NCI-H446 (cell line): Measurements from ENCODE around the gene RIGI.
"Not testable (repeated sequence)": the region's sequence is repeated elsewhere in the genome, so short reads cannot be mapped to it uniquely, and the experiment has no call there.

ENCODE experiments used
- DNase-seq, 2 experiments: peaks; one replicate each; lab custom pipeline; 2025; lab: John Stamatoyannopoulos, UW

Gene RIGI

GRCh38 chr9:32526041-32526706 lies at the start of gene RIGI:
RIGI (minus strand) TSS chr9:32526196; CDS start chr9:32526166, 30 bp downstream.
- no peak for DNase-seq

- DNase-seq, result no peak
Measured at GRCh38 chr9:32574858-32575257, 48.9 kb upstream of the RIGI start.

DNA sequence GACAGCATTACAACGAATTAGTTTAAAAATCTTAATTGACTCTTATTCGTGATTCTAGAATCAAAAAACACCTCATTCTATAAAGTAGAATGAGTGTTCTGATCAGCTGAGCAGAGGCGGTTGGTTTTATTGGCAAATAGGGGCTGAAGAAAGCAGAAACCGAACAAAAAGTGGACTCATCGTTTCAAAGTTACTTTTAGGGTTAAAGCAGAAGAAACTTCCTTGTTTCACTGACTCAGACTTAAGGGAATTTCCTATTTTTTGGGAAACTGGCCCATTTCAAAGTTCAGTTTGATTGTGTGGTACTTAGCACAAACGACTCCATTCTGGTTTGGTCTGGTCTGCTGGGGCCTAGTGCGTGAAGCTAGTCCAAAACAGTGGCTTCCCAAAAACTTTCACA lies 47.8 kb upstream of the RIGI start:
- no peak for DNase-seq

DNA sequence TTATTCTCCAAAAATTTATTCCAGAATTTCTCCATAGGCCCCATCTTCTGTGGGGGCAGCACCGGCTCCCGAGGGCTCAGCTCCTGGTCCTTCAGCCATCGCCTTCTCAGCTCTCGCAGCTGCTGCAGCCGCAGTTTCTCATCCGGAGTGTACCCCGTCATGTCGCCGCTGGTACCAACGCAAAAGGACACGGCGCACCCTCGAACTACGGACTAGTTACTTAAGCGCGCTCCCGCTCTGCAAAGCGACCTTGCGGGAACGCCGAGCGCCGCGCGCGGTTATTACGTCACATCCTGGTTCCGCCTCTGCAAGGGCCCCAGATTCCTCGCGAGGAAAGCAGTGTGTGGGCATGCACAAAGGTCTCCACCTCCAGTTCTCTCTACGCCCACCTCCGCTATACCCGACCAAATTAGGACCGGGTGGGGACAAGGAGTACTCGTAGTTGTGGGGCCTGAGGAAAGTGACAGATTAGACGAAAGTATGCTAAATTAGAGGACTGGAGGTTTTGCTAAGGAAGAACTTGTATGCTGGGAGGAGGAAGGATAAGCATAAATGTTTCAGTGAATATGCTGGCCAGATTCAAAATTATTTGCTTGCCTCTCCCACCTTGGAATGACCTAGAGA lies 47.0 kb upstream of the RIGI start, which contains the start of gene NDUFB6:
Gene NDUFB6, minus strand, starts transcription at position 260 of the 624 bp plus-strand sequence. Its CDS starts 99 bp downstream, at position 161.
- peak; percentile 83 to 95 for DNase-seq

GRCh38 chr9:32571969-32572899 lies 46.2 kb upstream of the RIGI start:
- DNase-seq, result peak; percentile 51 to 71

DNA sequence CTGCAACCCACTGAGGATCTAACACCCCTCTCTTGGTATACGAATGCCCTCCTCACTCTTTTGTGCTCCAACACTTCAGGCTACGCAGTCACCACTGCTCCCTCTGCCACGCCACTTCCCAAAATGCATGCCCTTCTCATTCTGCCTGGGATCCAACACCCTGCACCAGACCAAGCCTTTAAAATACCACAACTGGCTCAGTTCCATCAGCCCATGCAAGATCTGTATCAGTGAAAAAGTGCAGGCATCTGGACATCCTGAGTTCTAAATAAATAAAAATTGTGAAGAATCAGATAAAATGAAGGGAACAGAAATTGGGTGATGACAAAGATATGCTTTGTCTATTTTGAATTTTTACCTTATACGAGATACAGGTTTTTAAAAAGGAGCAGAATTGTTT lies 44.3 kb upstream of the RIGI start:
- no peak for DNase-seq

- no peak for DNase-seq
Measured at GRCh38 chr9:32566770-32567169, 40.8 kb upstream of the RIGI start.

- DNase-seq, result no peak
Measured at GRCh38 chr9:32565967-32566366, 40.0 kb upstream of the RIGI start.

DNA sequence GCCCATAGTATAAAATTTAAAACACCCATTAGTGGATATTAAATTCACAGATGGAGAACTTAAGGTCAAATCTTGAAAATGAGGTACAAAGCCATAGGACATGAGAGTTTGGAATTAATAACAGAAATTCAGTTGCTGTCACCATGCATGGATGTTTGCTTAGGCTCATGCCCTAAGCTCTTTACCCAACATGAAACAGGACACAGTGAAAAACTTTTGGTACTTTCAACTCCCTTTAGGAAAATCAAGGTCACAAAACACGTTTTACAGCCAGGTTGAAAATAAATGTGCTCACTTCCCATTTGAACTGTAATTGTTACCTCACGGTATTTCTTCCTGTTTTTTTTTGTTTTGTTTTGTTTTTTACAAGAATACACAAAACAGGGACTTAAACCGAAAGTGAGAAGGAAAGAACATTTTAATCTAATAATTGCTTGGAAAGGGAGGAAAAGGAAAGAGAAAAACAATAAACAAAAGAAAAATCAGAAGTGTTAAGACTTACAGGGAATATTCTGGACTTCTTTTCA lies 32.5 kb upstream of the RIGI start:
- DNase-seq, result no peak

GRCh38 chr9:32554591-32554990 lies 28.6 kb upstream of the RIGI start:
- DNase-seq, result no peak

GRCh38 chr9:32554107-32554506 lies 28.1 kb upstream of the RIGI start:
- peak in 1 of 2 experiments; percentile 13 for DNase-seq

DNA sequence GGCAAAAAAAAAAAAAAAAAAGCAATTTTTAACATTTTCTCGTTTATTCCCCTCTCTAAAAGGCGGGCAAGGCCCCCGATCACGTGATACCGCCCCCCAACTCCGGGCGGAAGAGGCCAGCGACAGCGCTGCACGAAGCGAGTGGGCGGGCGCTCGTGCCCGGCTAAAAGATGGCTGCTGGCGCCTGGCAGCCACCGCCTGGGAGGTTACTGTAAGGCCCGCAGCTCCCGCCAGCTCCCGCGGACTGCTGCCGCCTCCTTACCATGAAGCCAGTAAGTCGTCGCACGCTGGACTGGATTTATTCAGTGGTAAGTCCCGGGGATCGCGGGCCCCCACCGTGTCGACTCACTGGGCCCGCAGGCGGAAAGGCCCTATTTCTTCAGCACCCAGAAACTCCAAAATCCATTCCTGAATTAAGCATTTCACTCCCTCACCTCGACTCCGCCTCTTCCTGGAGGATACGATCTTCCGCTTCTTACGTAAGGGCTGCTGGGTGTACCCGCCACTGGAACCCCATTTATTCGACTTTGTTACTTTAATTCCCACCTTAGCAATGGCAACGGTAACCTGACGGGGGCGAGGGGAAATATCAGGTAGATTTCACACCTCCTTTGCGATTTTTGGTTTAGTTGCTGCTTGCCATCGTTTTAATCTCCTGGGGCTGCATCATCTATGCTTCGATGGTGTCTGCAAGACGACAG lies 26.3 kb upstream of the RIGI start, which contains the start of the genes SMIM27 and TOPORS:
Gene SMIM27, plus strand, starts transcription at position 156 of the 701 bp plus-strand sequence. Its CDS starts 108 bp downstream, at position 264.
Gene TOPORS, minus strand, starts transcription at position 415 of the 701 bp plus-strand sequence. Its CDS starts 150 bp downstream, at position 265.
- peak; percentile 87 to 94 for DNase-seq

DNA sequence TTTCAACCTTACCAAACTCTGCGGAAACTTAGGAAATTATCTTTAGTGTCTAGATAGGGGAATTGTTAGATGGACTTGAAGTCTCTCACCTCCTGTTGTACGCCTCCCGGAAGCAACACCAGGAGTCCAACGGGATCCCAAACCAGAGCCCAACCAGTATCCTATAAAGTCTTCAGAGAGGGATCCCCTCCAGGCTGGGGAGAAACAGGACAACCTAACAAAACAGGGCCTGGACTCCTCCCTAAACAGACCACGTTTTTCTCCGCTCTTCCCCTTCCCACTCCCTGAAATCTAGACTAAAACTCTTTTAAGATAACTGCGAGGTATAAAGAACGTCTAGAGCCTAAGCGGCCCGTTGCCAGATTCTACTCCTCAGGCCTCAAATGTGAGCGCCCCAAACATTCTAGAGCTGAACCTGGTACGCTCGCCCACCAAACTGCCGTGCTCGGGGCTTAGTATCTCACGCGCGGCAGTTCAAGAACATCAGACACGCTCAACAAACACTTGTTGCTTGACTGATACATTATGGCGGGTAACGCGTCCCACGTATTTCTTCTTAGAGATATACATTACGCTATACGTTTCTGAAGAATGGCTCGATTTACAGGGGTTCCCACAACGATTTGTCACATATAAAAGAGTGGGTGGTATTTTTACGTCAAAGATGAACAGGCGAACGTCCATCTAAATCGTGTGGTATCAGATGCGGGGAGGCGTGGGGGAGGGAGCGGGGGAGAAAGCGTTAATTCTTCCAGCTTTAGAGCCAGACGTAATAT lies 25.5 kb upstream of the RIGI start:
- peak; percentile 52 to 74 for DNase-seq

DNA sequence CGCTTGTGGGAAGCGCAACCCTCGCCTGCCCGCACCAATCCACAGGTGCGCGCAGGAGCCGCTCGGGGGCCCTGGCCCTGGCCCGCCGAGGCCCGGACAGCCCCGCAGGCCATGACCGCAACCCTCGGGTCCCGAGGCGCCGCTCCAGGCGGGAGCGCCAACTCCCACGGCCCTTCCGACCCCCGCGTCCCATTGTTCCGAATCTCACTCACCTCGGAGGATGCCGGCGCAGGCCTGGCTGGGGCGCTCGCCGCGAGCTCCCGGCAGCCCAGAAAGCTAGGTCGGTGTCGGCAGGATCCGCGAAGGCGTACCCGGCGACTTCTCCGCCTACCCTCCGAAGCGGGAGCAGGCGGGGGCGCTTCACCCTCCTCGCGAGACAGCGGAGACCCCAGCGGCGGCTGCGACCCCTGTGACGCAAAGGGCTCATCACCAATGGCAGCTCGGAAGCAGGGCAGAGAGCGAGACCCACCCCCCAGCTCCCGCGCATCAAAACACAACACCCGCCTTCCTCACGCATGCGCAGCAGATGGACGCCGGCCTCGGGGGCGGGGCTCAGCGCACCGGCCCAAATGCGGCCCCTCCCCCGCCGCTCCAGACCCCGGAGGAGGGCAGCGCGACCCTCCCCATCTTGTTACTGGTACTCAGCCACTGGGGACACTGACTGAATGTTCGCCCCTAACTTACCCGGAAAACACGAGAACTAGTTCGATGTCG lies 24.7 kb upstream of the RIGI start:
- peak; percentile 94 to 96 for DNase-seq

DNA sequence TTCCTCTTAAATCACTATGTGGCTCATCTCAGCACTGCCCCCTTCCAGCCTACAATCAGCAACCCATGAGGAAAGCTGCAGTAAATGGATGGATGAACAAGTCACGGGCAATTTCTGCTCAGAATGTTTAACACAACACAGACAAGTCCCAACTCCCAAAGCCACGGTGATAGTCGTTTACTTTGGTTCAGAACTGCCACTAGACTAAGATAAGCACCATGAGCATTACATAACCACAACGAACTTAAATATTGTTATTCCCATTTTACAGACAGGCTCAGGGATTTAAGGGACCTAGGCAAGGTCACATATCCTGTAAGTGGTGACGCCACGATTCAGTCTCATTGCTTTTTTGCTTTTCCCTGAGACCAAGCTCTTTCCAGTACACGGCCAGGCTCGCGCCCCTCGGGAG lies 24.2 kb upstream of the RIGI start:
- peak in 1 of 2 experiments; percentile 5 for DNase-seq

DNA sequence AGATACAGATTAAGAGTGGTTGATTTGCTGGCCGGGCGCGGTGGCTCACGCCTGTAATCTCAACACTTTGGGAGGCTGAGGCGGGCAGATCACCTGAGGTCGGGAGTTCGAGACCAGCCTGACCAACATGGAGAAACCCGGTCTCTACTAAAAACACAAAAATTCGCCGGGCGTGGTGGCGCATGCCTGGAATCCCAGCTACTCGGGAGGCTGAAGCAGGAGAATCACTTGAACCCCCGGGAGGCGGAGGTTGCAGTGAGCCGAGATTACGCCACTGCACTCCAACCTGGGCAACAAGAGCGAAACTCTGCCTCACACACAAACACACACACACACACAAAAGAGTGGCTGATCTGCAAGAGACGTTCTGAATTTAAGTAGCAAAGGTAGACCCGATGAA lies 22.2 kb upstream of the RIGI start:
- DNase-seq, result not testable (repeated sequence)

DNA sequence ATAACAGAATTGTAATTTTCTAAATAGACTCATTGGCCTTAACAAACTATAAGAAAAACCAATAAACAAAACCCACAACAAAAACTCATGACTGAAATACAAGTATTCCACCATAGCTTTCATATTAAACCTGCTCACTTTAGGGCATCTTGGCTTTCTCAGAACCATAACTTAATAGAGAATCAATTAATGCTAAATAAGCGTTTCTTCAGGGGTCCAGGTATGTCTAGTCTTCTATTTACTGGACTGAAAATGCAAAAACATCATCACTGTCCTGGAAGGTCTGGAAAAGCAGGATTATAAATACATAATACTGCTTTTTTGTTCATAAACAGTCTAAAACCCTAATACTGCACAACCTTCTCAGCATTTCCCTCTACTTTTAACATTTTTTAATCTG lies 19.9 kb upstream of the RIGI start:
- DNase-seq, result no peak

- no peak for DNase-seq
Measured at GRCh38 chr9:32543047-32543446, 17.1 kb upstream of the RIGI start.

DNA sequence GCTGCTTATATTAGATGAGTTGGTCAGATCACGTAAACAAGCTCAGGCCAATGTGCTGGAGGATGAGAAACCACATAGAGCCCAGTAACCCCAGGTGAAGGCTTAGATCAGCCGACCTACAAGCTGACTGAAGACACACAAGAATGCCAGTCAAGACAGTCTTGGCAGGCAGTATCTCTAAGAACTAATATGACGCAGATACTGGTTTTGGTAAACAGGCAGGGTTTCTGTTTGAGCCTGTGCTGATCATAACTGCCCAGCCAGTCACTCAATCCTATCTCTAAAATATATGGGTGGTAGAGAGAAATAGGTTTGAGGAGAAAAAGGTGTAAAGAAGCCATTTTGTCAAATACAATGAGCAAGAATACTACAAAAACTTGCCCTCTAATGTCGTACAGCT lies 7.8 kb upstream of the RIGI start:
- no peak for DNase-seq

DNA sequence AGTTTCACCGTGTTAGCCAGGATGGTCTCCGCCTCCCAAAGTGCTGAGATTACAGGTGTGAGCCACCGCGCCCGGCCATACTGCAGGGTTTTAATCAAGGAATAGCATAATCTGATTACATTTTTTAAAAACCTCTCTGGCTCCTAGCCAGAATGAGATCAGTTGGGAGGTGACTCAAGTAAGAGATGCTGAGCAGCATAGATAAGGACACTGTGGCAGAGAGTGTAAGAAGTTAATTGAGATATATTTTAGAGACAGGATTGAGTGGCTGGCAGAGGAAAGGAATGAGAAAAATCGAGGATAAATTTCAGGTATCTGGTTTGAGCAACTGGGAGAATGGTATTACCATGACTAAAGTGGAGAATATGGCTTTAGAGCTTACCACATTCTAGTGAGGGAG lies 7.3 kb upstream of the RIGI start:
- DNase-seq, result no peak
